K562 (cell line): ENCODE data around the gene AP3B2. TPM values are rescaled to one million over a fixed set of nuclear protein-coding genes. Genes with fewer than 3 reads are reported as not detected.

Experiments used
- BMI1 ChIP-seq: fragments of 150-350 bp; IDR thresholded peaks from 2 replicates; pipeline ENCODE4 v1.6.1; 2014; ENCODE audit warnings: low read length
- CAMTA2 ChIP-seq: fragments of 250-450 bp; sonication (Bioruptor Pico); conservative IDR thresholded peaks from 2 replicates; pipeline ENCODE4 v1.5.1; 2022
- CBX8 ChIP-seq: fragments of 200-600 bp; sonication (generic); IDR thresholded peaks from 2 replicates; pipeline ENCODE4 v1.6.1; 2012; ENCODE audit warnings: borderline replicate concordance, mixed run types, low read depth, mild to moderate bottlenecking, moderate library complexity, mixed read lengths, low read length, control low read depth, inconsistent platforms; ENCODE audit not compliant: poor library complexity, severe bottlenecking; ENCODE audit errors: extremely low read depth
- HMG20A ChIP-seq: fragments of 450-650 bp; formaldehyde crosslinking; conservative IDR thresholded peaks from 2 replicates; pipeline ENCODE4 v1.4.0; 2020; ENCODE audit warnings: mild to moderate bottlenecking, mixed read lengths
- KLF6 ChIP-seq: fragments of 250-450 bp; sonication (Bioruptor Pico); IDR thresholded peaks from 2 replicates; pipeline ENCODE4 v1.4.0; 2020; ENCODE audit warnings: mild to moderate bottlenecking, moderate library complexity, borderline replicate concordance
- LEF1 ChIP-seq: fragments of 450-650 bp; IDR thresholded peaks from 2 replicates; pipeline ENCODE4 v1.6.1; 2016; ENCODE audit warnings: mild to moderate bottlenecking
- MTA1 ChIP-seq: fragments of 450-650 bp; IDR thresholded peaks from 2 replicates; pipeline ENCODE4 v1.6.1; 2017; ENCODE audit warnings: borderline replicate concordance
- NCOA2 ChIP-seq, 2 experiments: fragments of 450-650 bp; IDR thresholded peaks; 2 replicates each; pipeline ENCODE4 v1.6.1; 2018; ENCODE audit warnings: mild to moderate bottlenecking in 2 of 2, moderate library complexity in 1 of 2; ENCODE audit not compliant: partially characterized antibody in 2 of 2
- POLR2A ChIP-seq: fragments of 450-650 bp; conservative IDR thresholded peaks from 2 replicates; pipeline ENCODE4 v1.6.1; 2016
- RAD21 ChIP-seq, 2 experiments: fragments of 250-450 bp in 1 of 2; fragments of 450-650 bp in 1 of 2; sonication (Bioruptor Pico) in 1 of 2; formaldehyde crosslinking in 1 of 2; IDR thresholded peaks in 1 of 2; conservative IDR thresholded peaks in 1 of 2; 2 replicates each; pipeline versions ENCODE4 v1.4.0 to v1.8.0; 2020 to 2022; ENCODE audit warnings: mild to moderate bottlenecking in 2 of 2, moderate library complexity in 1 of 2
- RBM14 ChIP-seq: fragments of 200-400 bp; formaldehyde crosslinking; IDR thresholded peaks from 2 replicates; pipeline ENCODE4 v1.6.1; 2018; ENCODE audit warnings: low read depth, mild to moderate bottlenecking, low read length, moderate library complexity, borderline replicate concordance; ENCODE audit not compliant: insufficient read depth
- SMAD1 ChIP-seq: fragments of 150-350 bp; IDR thresholded peaks from 2 replicates; pipeline ENCODE4 v1.6.1; 2014; ENCODE audit warnings: low read length, low read depth; ENCODE audit not compliant: partially characterized antibody
- TBP ChIP-seq: optimal IDR thresholded peaks from 2 replicates; pipeline ENCODE3; 2011; ENCODE audit warnings: low read depth, low read length, improper control_type of control experiment
- TCF3 ChIP-seq: sonication (generic); formaldehyde crosslinking; IDR thresholded peaks from 2 replicates; pipeline ENCODE4 v1.4.0; 2020; ENCODE audit warnings: mild to moderate bottlenecking, missing genetic modification reagents
- U2AF1 ChIP-seq: fragments of 200-400 bp; formaldehyde crosslinking; optimal IDR thresholded peaks from 2 replicates; pipeline ENCODE3; 2017; ENCODE audit warnings: mild to moderate bottlenecking, low read depth, low read length, moderate library complexity
- ZNF165 ChIP-seq: fragments of 250-450 bp; sonication (Bioruptor Pico); IDR thresholded peaks from 2 replicates; pipeline ENCODE4 v1.4.0; 2020; ENCODE audit warnings: borderline replicate concordance
- ZNF41 ChIP-seq: fragments of 250-450 bp; sonication (Bioruptor Pico); conservative IDR thresholded peaks from 2 replicates; pipeline ENCODE4 v1.4.0; 2020; ENCODE audit warnings: mild to moderate bottlenecking
- ZNF707 ChIP-seq: fragments of 250-450 bp; sonication (Bioruptor Pico); conservative IDR thresholded peaks from 2 replicates; pipeline ENCODE4 v1.8.0; 2022; ENCODE audit warnings: inconsistent platforms, mild to moderate bottlenecking, moderate library complexity
- polyA plus RNA-seq, 8 experiments: library from polyadenylated mRNA; depleted of rRNA in 4 of 8; stranded (reverse) in 5 of 8; unstranded in 3 of 8; fragments of >200 nt; fragmentation: Nextera tagmentation in 2 of 8; fragmentation: Illumina TruSeq in 1 of 8; extraction: Ambion mirVana in 2 of 8; extraction: Trizol in 1 of 8; gene quantifications; 2 replicates each; pipeline versions ENCODE4 v1.2.1 to v1.2.3, GENCODE V29; 2011 to 2014; ENCODE audit warnings: inconsistent platforms in 1 of 8, missing spikeins in 1 of 8
- total RNA-seq, 7 experiments: library from RNA; depleted of rRNA in 6 of 7; stranded (reverse); fragments of >200 nt in 6 of 7; fragmentation: Illumina TruSeq in 2 of 7; extraction: Trizol in 2 of 7; gene quantifications; 2 replicates each; pipeline versions ENCODE4 v1.2.1 to v1.2.3, GENCODE V29; 2011 to 2021; ENCODE audit warnings: low replicate concordance in 1 of 7
- TF ChIP-seq, protein P1 (sequence below), 2 experiments: IDR thresholded peaks; 2 replicates each; pipeline ENCODE4 v1.6.1; 2012; ENCODE audit warnings: improper control_type of control experiment in 2 of 2, low read depth in 2 of 2, low read length in 2 of 2, borderline replicate concordance in 1 of 2
- TF ChIP-seq, protein P2 (sequence below): sonication (generic); formaldehyde crosslinking; IDR thresholded peaks from 2 replicates; pipeline ENCODE4 v1.8.0; 2022; ENCODE audit warnings: missing genetic modification reagents, mild to moderate bottlenecking, moderate library complexity, borderline replicate concordance
- TF ChIP-seq, protein P3 (sequence below): fragments of 250-450 bp; sonication (Bioruptor Pico); IDR thresholded peaks from 2 replicates; pipeline ENCODE4 v1.6.1; 2021; ENCODE audit warnings: mild to moderate bottlenecking
- TF ChIP-seq, protein P4 (sequence below): sonication (generic); formaldehyde crosslinking; IDR thresholded peaks from 2 replicates; pipeline ENCODE4 v1.8.0; 2022; ENCODE audit warnings: mild to moderate bottlenecking, missing genetic modification reagents, borderline replicate concordance

The AP3B2 gene
- total and polyA plus RNA-seq, 9 of the 15 experiments (the other 6 are each of a cell fraction or from before 2014, with no cell fraction given) = 0.03 to 0.15 (median 0.10) TPM; not detected in 2

DNA sequence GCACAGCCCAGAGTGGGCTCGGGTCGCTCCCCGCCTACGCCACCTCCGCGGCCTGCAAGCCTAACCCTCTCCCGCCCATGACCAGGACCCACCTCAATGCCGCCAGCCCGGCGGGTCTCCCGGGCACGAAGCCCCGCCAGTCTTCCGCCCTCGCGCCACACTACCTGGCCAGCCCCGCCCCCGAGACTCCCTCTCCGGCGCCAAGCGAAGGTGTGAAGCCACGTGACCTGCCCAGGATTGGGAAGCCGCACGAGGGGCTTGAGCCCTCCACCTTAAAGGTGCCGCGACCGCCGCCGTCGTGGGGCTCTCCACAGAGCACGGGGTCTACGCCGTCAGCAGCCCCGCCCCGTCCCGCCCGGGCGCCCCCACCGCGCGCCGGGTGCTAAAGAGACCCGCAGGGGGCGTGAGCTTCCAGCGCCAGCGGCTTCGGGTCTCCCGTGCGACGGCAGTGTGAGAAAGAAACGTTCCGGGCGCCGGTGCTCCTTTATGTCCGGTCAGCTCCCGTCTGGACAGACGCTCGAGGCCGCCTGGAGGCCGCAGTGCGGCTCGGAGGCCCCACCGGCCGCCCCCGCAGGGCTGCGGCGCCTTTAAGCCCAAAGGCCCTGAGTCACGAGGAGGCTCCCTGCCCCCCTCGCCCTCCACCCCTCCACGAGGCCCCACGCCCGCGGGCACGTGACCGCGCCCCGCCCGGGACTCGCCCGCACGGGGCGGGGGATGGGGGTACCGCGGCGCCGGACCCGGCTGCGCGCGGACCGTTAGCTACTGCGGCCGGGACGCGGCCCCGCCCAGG is 62.4 kb downstream of the AP3B2 start, which contains the start of gene CPEB1 (continued):
- TF ChIP-seq HMG20A (CRISPR knock-in tag) = no peak
- TF ChIP-seq TBP = no peak
- TF ChIP-seq, protein P1, sequence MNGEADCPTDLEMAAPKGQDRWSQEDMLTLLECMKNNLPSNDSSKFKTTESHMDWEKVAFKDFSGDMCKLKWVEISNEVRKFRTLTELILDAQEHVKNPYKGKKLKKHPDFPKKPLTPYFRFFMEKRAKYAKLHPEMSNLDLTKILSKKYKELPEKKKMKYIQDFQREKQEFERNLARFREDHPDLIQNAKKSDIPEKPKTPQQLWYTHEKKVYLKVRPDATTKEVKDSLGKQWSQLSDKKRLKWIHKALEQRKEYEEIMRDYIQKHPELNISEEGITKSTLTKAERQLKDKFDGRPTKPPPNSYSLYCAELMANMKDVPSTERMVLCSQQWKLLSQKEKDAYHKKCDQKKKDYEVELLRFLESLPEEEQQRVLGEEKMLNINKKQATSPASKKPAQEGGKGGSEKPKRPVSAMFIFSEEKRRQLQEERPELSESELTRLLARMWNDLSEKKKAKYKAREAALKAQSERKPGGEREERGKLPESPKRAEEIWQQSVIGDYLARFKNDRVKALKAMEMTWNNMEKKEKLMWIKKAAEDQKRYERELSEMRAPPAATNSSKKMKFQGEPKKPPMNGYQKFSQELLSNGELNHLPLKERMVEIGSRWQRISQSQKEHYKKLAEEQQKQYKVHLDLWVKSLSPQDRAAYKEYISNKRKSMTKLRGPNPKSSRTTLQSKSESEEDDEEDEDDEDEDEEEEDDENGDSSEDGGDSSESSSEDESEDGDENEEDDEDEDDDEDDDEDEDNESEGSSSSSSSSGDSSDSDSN (IDR thresholded peaks at IDR 0.05; ENCODE audit: borderline replicate concordance in 1 of 2, low read depth in 2 of 2, low read length in 2 of 2) = peak; percentile 85 to 96; a peak in 3 of 4 replicates
- TF ChIP-seq CBX8 = no peak
- TF ChIP-seq, protein P2, sequence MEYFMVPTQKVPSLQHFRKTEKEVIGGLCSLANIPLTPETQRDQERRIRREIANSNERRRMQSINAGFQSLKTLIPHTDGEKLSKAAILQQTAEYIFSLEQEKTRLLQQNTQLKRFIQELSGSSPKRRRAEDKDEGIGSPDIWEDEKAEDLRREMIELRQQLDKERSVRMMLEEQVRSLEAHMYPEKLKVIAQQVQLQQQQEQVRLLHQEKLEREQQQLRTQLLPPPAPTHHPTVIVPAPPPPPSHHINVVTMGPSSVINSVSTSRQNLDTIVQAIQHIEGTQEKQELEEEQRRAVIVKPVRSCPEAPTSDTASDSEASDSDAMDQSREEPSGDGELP = peak; percentile 81
- no peak for TF ChIP-seq NCOA2 (IDR thresholded peaks at IDR 0.05; ENCODE audit: partially characterized antibody in 2 of 2)
- no peak for TF ChIP-seq LEF1
- TF ChIP-seq, protein P3, sequence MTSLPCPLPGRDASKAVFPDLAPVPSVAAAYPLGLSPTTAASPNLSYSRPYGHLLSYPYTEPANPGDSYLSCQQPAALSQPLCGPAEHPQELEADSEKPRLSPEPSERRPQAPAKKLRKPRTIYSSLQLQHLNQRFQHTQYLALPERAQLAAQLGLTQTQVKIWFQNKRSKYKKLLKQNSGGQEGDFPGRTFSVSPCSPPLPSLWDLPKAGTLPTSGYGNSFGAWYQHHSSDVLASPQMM (CRISPR knock-in tag) = no peak
- no peak for TF ChIP-seq POLR2A
- TF ChIP-seq RAD21 (CRISPR knock-in tag; conservative IDR thresholded peaks at IDR 0.05 in 1 of 2, IDR thresholded peaks at IDR 0.05 in 1 of 2) = peak in 1 of 2 experiments; percentile 35; a peak in 2 of 4 replicates
- no peak for TF ChIP-seq BMI1
- TF ChIP-seq TCF3 (CRISPR knock-in tag) = peak; percentile 7; the same call in 1 of the 2 replicates
- no peak for TF ChIP-seq ZNF41
- TF ChIP-seq U2AF1 = peak; percentile 38
- TF ChIP-seq CAMTA2 (CRISPR knock-in tag) = no peak
- no peak for TF ChIP-seq MTA1
- no peak; the same call in 1 of the 2 replicates for TF ChIP-seq ZNF165 (CRISPR knock-in tag)
- no peak for TF ChIP-seq ZNF707 (CRISPR knock-in tag)
- TF ChIP-seq, protein P4, sequence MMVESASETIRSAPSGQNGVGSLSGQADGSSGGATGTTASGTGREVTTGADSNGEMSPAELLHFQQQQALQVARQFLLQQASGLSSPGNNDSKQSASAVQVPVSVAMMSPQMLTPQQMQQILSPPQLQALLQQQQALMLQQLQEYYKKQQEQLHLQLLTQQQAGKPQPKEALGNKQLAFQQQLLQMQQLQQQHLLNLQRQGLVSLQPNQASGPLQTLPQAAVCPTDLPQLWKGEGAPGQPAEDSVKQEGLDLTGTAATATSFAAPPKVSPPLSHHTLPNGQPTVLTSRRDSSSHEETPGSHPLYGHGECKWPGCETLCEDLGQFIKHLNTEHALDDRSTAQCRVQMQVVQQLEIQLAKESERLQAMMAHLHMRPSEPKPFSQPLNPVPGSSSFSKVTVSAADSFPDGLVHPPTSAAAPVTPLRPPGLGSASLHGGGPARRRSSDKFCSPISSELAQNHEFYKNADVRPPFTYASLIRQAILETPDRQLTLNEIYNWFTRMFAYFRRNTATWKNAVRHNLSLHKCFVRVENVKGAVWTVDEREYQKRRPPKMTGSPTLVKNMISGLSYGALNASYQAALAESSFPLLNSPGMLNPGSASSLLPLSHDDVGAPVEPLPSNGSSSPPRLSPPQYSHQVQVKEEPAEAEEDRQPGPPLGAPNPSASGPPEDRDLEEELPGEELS = peak; percentile 78; the same call in 1 of the 2 replicates
- TF ChIP-seq SMAD1 = no peak
- no peak for TF ChIP-seq KLF6 (CRISPR knock-in tag)
- no peak for TF ChIP-seq RBM14
